Stomach (tissue), 9 donors: ENCODE measurements around the gene ERVW-1. TPM values are rescaled to one million over a fixed set of nuclear protein-coding genes. Genes with fewer than 3 reads are reported as not detected.
"Not testable (repeated sequence)": the region's sequence is repeated elsewhere in the genome, so short reads cannot be mapped to it uniquely, and the experiment has no call there.

Experiments
- DNase-seq, 2 donors: peaks; one replicate each; pipeline versions ENCODE4 v3.0.0 to v3.0.0-alpha.2; 2013 to 2019
- H3K27ac ChIP-seq, 5 donors: fragments of 200-600 bp in 4 of 5; sonication (generic) in 4 of 5; one replicate each; pipeline ENCODE4 v1.5.1; 2013 to 2019; ENCODE audit warnings: mild to moderate bottlenecking in 1 of 5, moderate library complexity in 1 of 5
- H3K27me3 ChIP-seq, 3 donors: fragments of 200-600 bp; sonication (generic); one replicate each; pipeline ENCODE4 v1.5.1; 2017 to 2019; ENCODE audit warnings: mixed run types in 1 of 3
- H3K36me3 ChIP-seq, 4 donors: fragments of 200-600 bp; sonication (generic); 1 replicate in 3 of 4; 2 replicates in 1 of 4; pipeline ENCODE4 v1.5.1; 2016 to 2019
- H3K4me1 ChIP-seq, 4 donors: fragments of 200-600 bp; sonication (generic); one replicate each; pipeline ENCODE4 v1.5.1; 2016 to 2019
- H3K4me3 ChIP-seq, 4 donors: fragments of 200-600 bp; sonication (generic) in 3 of 4; one replicate each; pipeline ENCODE4 v1.5.1; 2016 to 2019; ENCODE audit warnings: mild to moderate bottlenecking in 1 of 4
- H3K9me3 ChIP-seq, 4 donors: fragments of 200-600 bp; sonication (generic); one replicate each; pipeline ENCODE4 v1.5.1; 2016 to 2019
- EP300 ChIP-seq: sonication (generic); formaldehyde crosslinking; IDR thresholded peaks from one replicate; pipeline ENCODE4 v1.6.1; 2017; ENCODE audit warnings: antibody characterized with exemption
- POLR2A ChIP-seq, 4 donors: fragments of 450-650 bp; IDR thresholded peaks; one replicate each; pipeline ENCODE4 v1.6.1; 2016; ENCODE audit warnings: antibody characterized with exemption in 4 of 4, control low read depth in 2 of 4, mild to moderate bottlenecking in 1 of 4, moderate library complexity in 1 of 4
- POLR2AphosphoS5 ChIP-seq, 3 donors: sonication (generic); formaldehyde crosslinking; IDR thresholded peaks; one replicate each; pipeline ENCODE4 v1.6.1; 2016; ENCODE audit warnings: antibody characterized with exemption in 3 of 3
- WGBS, 5 donors: extraction: QIAGEN DNeasy Blood & Tissue Kit in 3 of 5; methylation state at CpG; one replicate each; pipeline versions ENCODE4 v1.1.5 to v1.1.7; 2013 to 2018; 5-methylcytosine and 5-hydroxymethylcytosine counted together
- intact Hi-C: fragments of 100-400 bp; cut with DNase I; formaldehyde crosslinking; loops from one replicate; pipeline ENCODE4 v1.15.1; 2023; ENCODE audit warnings: low total_unique reads
- polyA plus RNA-seq, 3 donors: library from polyadenylated mRNA; stranded (reverse); fragments of 200-250 nt; gene quantifications; one replicate each; pipeline ENCODE4 v1.2.3, GENCODE V29; 2013
- total RNA-seq, 5 donors: library from RNA; depleted of rRNA; stranded (reverse); fragments of >200 nt; gene quantifications; one replicate each; pipeline versions ENCODE4 v1.1.0 to v1.2.3, GENCODE V29; 2014 to 2016
- TF ChIP-seq, protein P1 (sequence below), 7 experiments: fragments of 450-650 bp in 4 of 7; fragments of 200-600 bp in 3 of 7; sonication (generic) in 3 of 7; IDR thresholded peaks; one replicate each; pipeline ENCODE4 v1.5.1; 2016 to 2019; ENCODE audit warnings: antibody characterized with exemption in 7 of 7, control low read depth in 2 of 7, mild to moderate bottlenecking in 1 of 7
- donor health status: healthy with polysubstance abuse.
- donor health status: Bipolar disorder and iron deficiency.
- donor health status: healthy.

Gene ERVW-1
- total and polyA plus RNA-seq, 8 donors, result 0.18 TPM; not detected in 7

DNA sequence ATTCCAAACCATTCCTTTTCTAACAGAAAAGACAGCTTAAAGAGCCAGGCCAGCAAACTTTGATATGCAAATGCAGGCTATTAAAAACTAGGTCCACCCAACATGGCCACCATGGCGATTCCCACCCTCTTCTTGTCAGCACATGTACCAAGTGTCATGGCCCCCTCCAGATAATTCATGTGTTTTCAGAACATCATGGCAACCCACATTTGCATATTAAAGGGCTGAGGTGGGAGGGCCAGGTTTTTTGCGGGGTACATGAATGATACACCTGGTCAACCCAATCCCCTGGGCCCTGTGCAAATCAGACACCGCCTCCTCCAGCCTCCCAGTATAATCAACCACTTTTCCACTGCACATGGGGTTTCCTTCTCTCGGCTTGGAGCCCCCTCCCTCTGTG is 965 bp upstream of the ERVW-1 start:
- intact Hi-C loops, result no loop called here
- Histone ChIP-seq H3K4me1 (no peaks in the 10 kb centered on the region), H3K9me3 (no peaks in the 10 kb centered on the region), H3K4me3 (no peak overlapping the region), H3K27ac (no peak overlapping the region), H3K27me3 (no peaks in the 10 kb centered on the region), H3K36me3 (peaks cover 0 to 37% (median 20%) of the 10 kb centered on the region in 4 donors)
- 92 to 97% (median 94%) methylated on average over 4 of the region's 4 CpGs for WGBS, 5 donors
- no peak for DNase-seq
- TF ChIP-seq, protein P1, sequence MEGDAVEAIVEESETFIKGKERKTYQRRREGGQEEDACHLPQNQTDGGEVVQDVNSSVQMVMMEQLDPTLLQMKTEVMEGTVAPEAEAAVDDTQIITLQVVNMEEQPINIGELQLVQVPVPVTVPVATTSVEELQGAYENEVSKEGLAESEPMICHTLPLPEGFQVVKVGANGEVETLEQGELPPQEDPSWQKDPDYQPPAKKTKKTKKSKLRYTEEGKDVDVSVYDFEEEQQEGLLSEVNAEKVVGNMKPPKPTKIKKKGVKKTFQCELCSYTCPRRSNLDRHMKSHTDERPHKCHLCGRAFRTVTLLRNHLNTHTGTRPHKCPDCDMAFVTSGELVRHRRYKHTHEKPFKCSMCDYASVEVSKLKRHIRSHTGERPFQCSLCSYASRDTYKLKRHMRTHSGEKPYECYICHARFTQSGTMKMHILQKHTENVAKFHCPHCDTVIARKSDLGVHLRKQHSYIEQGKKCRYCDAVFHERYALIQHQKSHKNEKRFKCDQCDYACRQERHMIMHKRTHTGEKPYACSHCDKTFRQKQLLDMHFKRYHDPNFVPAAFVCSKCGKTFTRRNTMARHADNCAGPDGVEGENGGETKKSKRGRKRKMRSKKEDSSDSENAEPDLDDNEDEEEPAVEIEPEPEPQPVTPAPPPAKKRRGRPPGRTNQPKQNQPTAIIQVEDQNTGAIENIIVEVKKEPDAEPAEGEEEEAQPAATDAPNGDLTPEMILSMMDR (IDR thresholded peaks at IDR 0.05), result no peak
- TF ChIP-seq POLR2A (IDR thresholded peaks at IDR 0.05), result no peak
- no peak for TF ChIP-seq EP300
- TF ChIP-seq POLR2AphosphoS5 (IDR thresholded peaks at IDR 0.05), result no peak

GRCh38 chr7:92478095-92478494 is 349 bp upstream of the ERVW-1 start:
- 90 to 93% (median 92%) methylated on average over 9 of the region's 9 CpGs for WGBS, 5 donors
- Histone ChIP-seq H3K36me3 (peaks cover 0 to 37% (median 20%) of the 10 kb centered on the region in 4 donors), H3K4me1 (no peaks in the 10 kb centered on the region), H3K9me3 (no peaks in the 10 kb centered on the region), H3K27me3 (no peaks in the 10 kb centered on the region), H3K4me3 (no peak overlapping the region), H3K27ac (no peak overlapping the region)
- TF ChIP-seq POLR2A (IDR thresholded peaks at IDR 0.05) (no peak), POLR2AphosphoS5 (IDR thresholded peaks at IDR 0.05) (no peak), EP300 (no peak)
- TF ChIP-seq, protein P1 (IDR thresholded peaks at IDR 0.05), result no peak
- intact Hi-C loops, result no loop called here
- no peak for DNase-seq

- H3K9me3 ChIP-seq, H3K27me3 ChIP-seq, H3K4me1 ChIP-seq, intact Hi-C loops, H3K4me3 ChIP-seq, H3K27ac ChIP-seq, DNase-seq: not testable (repeated sequence)
- 89 to 94% (median 92%) methylated on average over 11 of the region's 11 CpGs for WGBS, 5 donors
- peaks cover 0 to 46% (median 26%) of the 10 kb centered on the region in 4 donors for H3K36me3 ChIP-seq
Observed at GRCh38 chr7:92475851-92476590, 1.7 kb downstream of the ERVW-1 start.

DNA sequence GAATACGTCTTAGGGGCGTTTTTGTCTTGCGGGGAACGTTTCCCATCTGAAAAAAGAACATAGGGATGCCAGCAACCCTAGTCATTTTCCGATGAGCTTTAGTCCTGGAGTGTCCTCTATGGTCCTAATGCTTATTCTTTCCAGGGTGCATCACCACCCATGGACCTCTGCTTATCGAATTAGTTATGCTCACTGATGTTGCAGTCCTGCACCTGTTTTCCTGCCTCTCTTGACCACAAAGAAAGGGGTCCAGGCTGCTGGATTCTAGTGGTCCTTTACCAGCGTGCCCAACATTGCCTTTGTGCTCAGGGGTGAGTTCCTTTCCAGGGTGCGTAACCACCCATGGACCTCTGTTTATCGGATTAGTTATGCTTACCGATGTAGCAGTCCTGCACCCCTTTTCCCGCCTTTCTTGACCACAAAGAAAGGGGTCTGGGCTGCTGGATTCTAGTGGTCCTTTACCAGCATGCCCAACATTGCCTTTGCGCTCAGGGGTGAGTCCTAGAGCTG is 2.4 kb downstream of the ERVW-1 start:
- H3K27me3 ChIP-seq, H3K4me3 ChIP-seq, H3K9me3 ChIP-seq, DNase-seq, H3K4me1 ChIP-seq, intact Hi-C loops, H3K27ac ChIP-seq: not testable (repeated sequence)
- H3K36me3 ChIP-seq, result peaks cover 0 to 52% (median 31%) of the 10 kb centered on the region in 4 donors
- WGBS, 5 donors, result 89 to 96% (median 93%) methylated on average over 12 of the region's 12 CpGs

- H3K4me3 ChIP-seq, H3K27me3 ChIP-seq, H3K4me1 ChIP-seq, DNase-seq, H3K27ac ChIP-seq, H3K9me3 ChIP-seq, intact Hi-C loops: not testable (repeated sequence)
- WGBS, 5 donors, result 43 to 75% (median 48%) methylated on average over 10 of the region's 10 CpGs
- peaks cover 0 to 52% (median 33%) of the 10 kb centered on the region in 4 donors for H3K36me3 ChIP-seq
Observed at GRCh38 chr7:92473989-92474388, 3.8 kb downstream of the ERVW-1 start.

- H3K27ac ChIP-seq, intact Hi-C loops, H3K4me1 ChIP-seq, H3K9me3 ChIP-seq, DNase-seq, H3K4me3 ChIP-seq, H3K27me3 ChIP-seq: not testable (repeated sequence)
- WGBS, 5 donors, result 92 to 98% (median 97%) methylated on average over 8 to 9 of the region's 9 CpGs
- peaks cover 0 to 39% (median 34%) of the 10 kb centered on the region in 4 donors for H3K36me3 ChIP-seq
Observed at GRCh38 chr7:92468589-92468988, 9.2 kb downstream of the ERVW-1 start.
